GM12878 (cell line): Measurements from ENCODE around the gene MGLL. TPM values are rescaled to one million over a fixed set of nuclear protein-coding genes. Genes with fewer than 3 reads are reported as not detected.

Experiments
- ATAC-seq: fragments of 200-7000 bp; cut with Tn5 transposase; 3 replicates; pipeline ENCODE4 v1.9.1; 2020; ENCODE audit warnings: mild to moderate bottlenecking, moderate library complexity
- BruUV-seq: library from RNA; stranded (reverse); fragments of 400-500 nt; replicated peaks from 2 replicates; lab custom pipeline; 2021; lab: Mats Ljungman, UMichigan
- CTCF ChIA-PET: fragments of 300-600 bp; sonication (Branson Sonifier 250); formaldehyde crosslinking; extraction: SDS; loops from one replicate; lab custom pipeline; 2021; ENCODE audit warnings: inconsistent platforms; lab: Yijun Ruan, JAX
- POLR2A ChIA-PET: fragments of 350-600 bp; formaldehyde crosslinking; extraction: SDS; loops from one replicate; lab custom pipeline; 2021; ENCODE audit warnings: inconsistent platforms; lab: Charles Lee
- RAD21 ChIA-PET: fragments of 300-600 bp; sonication (Branson Sonifier 250); formaldehyde crosslinking; loops from one replicate; lab custom pipeline; 2023; ENCODE audit warnings: antibody characterized with exemption; ENCODE audit not compliant: unreplicated experiment; lab: Charles Lee
- SMC1A ChIA-PET: fragments of 300-600 bp; sonication (Branson Sonifier 250); formaldehyde crosslinking; loops from one replicate; lab custom pipeline; 2023; ENCODE audit not compliant: unreplicated experiment, uncharacterized antibody; lab: Charles Lee
- DNase-seq: peaks from one replicate; pipeline ENCODE4 v3.0.0-alpha.2; 2011; ENCODE audit warnings: low read depth, low spot score
- FAIRE-seq: peaks from 3 replicates; lab custom pipeline; 2011; peaks lifted over from hg19 to GRCh38; lab: Jason Lieb, UNC
- H2AFZ ChIP-seq: 2 replicates; pipeline ENCODE4 v1.6.0; 2011; ENCODE audit warnings: low read depth, low read length, control low read depth; ENCODE audit not compliant: control insufficient read depth
- H3K27ac ChIP-seq: 2 replicates; pipeline ENCODE4 v1.5.1; 2011; ENCODE audit warnings: control low read depth; ENCODE audit not compliant: control insufficient read depth, insufficient read depth
- H3K27me3 ChIP-seq, 2 experiments: replicated peaks in 1 of 2; 2 replicates each; pipeline versions ENCODE4 v1.6.0 to v1.6.1; 2011; ENCODE audit warnings: low read length in 1 of 2; ENCODE audit not compliant: control insufficient read depth in 2 of 2, insufficient read depth in 2 of 2
- H3K36me3 ChIP-seq, 2 experiments: 2 replicates each; pipeline ENCODE4 v1.5.1; 2011; ENCODE audit warnings: low read length in 1 of 2; ENCODE audit not compliant: control insufficient read depth in 2 of 2, insufficient read depth in 2 of 2
- H3K4me1 ChIP-seq: 2 replicates; pipeline ENCODE4 v1.6.1; 2011; ENCODE audit warnings: mild to moderate bottlenecking, low read length, moderate library complexity, mixed read lengths; ENCODE audit not compliant: control insufficient read depth, insufficient read depth
- H3K4me2 ChIP-seq: 2 replicates; pipeline ENCODE4 v1.6.0; 2011; ENCODE audit warnings: control low read depth; ENCODE audit not compliant: control insufficient read depth, insufficient read depth
- H3K4me3 ChIP-seq: fragments of 200-600 bp; sonication (generic); 2 replicates; pipeline ENCODE4 v1.5.1; 2016
- H3K79me2 ChIP-seq: 2 replicates; pipeline ENCODE4 v1.6.0; 2011; ENCODE audit warnings: low read length; ENCODE audit not compliant: control insufficient read depth, insufficient read depth
- H3K9ac ChIP-seq: 2 replicates; pipeline ENCODE4 v1.8.0; 2011; ENCODE audit warnings: low read length, control low read depth, mixed read lengths; ENCODE audit not compliant: control insufficient read depth, insufficient read depth
- H3K9me3 ChIP-seq: replicated peaks from 3 replicates; pipeline ENCODE4 v1.5.1; 2011; ENCODE audit warnings: mild to moderate bottlenecking, low read length; ENCODE audit not compliant: control insufficient read depth, insufficient read depth
- H4K20me1 ChIP-seq: 2 replicates; pipeline ENCODE4 v1.6.0; 2011; ENCODE audit not compliant: control insufficient read depth, insufficient read depth
- CEBPB ChIP-seq, 2 experiments: fragments of 150-350 bp in 1 of 2; IDR thresholded peaks; 2 replicates each; pipeline ENCODE4 v1.6.1; 2012 to 2014; ENCODE audit warnings: low read depth in 2 of 2, low read length in 2 of 2, borderline replicate concordance in 1 of 2, inconsistent platforms in 1 of 2
- EGR1 ChIP-seq, 2 experiments: IDR thresholded peaks; 1 replicate in 1 of 2; 2 replicates in 1 of 2; pipeline ENCODE4 v1.6.1; 2011 to 2012; ENCODE audit warnings: low read depth in 2 of 2, low read length in 2 of 2, borderline replicate concordance in 1 of 2, mild to moderate bottlenecking in 1 of 2, moderate library complexity in 1 of 2
- GABPA ChIP-seq: IDR thresholded peaks from 2 replicates; pipeline ENCODE4 v1.6.1; 2014; ENCODE audit warnings: antibody characterized with exemption, low read depth, mild to moderate bottlenecking, inconsistent platforms
- JUND ChIP-seq: IDR thresholded peaks from 2 replicates; pipeline ENCODE4 v1.6.1; 2012; ENCODE audit warnings: low read depth, mild to moderate bottlenecking, low read length, improper control_type of control experiment, moderate library complexity
- MXI1 ChIP-seq: fragments of 150-350 bp; IDR thresholded peaks from 2 replicates; pipeline ENCODE4 v1.6.1; 2011; ENCODE audit warnings: low read depth, mild to moderate bottlenecking, inconsistent platforms, low read length, improper control_type of control experiment
- NR2F1 ChIP-seq: fragments of 450-650 bp; conservative IDR thresholded peaks from 2 replicates; pipeline ENCODE4 v1.6.1; 2017; ENCODE audit warnings: mild to moderate bottlenecking
- TCF3 ChIP-seq: IDR thresholded peaks from 2 replicates; pipeline ENCODE4 v1.6.1; 2012; ENCODE audit warnings: low read depth, mild to moderate bottlenecking, low read length, borderline replicate concordance; ENCODE audit not compliant: insufficient read depth
- ZNF622 ChIP-seq: fragments of 450-650 bp; IDR thresholded peaks from 2 replicates; pipeline ENCODE4 v1.6.1; 2017; ENCODE audit warnings: mild to moderate bottlenecking, inconsistent platforms
- WGBS: methylation state at CpG from one replicate; pipeline ENCODE4 v1.1.6; 2016; ENCODE audit warnings: low lambda C conversion rate; ENCODE audit not compliant: insufficient replicate concordance, insufficient coverage; ENCODE audit errors: missing lambda C conversion rate; 5-methylcytosine and 5-hydroxymethylcytosine counted together
- in situ Hi-C: fragments of 300-500 bp; cut with MboI; formaldehyde crosslinking; loops from 9 replicates; pipeline ENCODE4 v1.14.3; 2018; ENCODE audit warnings: mixed read lengths
- intact Hi-C: fragments of 100-400 bp; cut with micrococcal nuclease; formaldehyde crosslinking; loops from one replicate; pipeline ENCODE4 v1.14.2; 2022; ENCODE audit not compliant: unreplicated experiment
- polyA plus RNA-seq, 11 experiments: library from polyadenylated mRNA; depleted of rRNA in 4 of 11; unstranded in 6 of 11; stranded (reverse) in 5 of 11; fragments of >200 nt; fragmentation: Nextera tagmentation in 4 of 11; fragmentation: Illumina TruSeq in 1 of 11; extraction: Ambion mirVana in 4 of 11; extraction: Trizol in 1 of 11; gene quantifications; 1 replicate in 1 of 11; 2 replicates in 10 of 11; pipeline versions ENCODE4 v1.2.1 to v1.2.3, GENCODE V29; 2011 to 2016; ENCODE audit warnings: inconsistent platforms in 2 of 11, missing spikeins in 2 of 11, low read depth in 1 of 11
- total RNA-seq, 4 experiments: library from RNA; depleted of rRNA in 3 of 4; stranded (reverse); fragments of >200 nt in 3 of 4; fragmentation: Illumina TruSeq in 1 of 4; extraction: Trizol in 1 of 4; gene quantifications; 2 replicates each; pipeline versions ENCODE4 v1.2.1 to v1.2.3, GENCODE V29; 2013 to 2021

MGLL gene
- total and polyA plus RNA-seq, 10 of the 15 experiments (the other 5 are each of a cell fraction or from before 2014, with no cell fraction given) = 44.9 to 177 (median 72.9) TPM

- intact Hi-C loops (loop anchor here (10.0 kb wide), 1 partner anchor 323 kb away; the partner anchor contains the start of gene SEC61A1), in situ Hi-C loops (no loop called here)
- no TSS peak for BruUV-seq
- Histone ChIP-seq H3K4me2 (peak overlapping the region; percentile 97), H4K20me1 (no peaks in the 10 kb centered on the region), H3K9me3 (no peaks in the 10 kb centered on the region), H3K4me3 (peak overlapping the region; percentile 38; the same call in 1 of the 2 replicates), H3K27ac (peak overlapping the region; percentile 67), H2AFZ (no peak overlapping the region), H3K79me2 (peaks cover 86% of the 10 kb centered on the region), H3K4me1 (peaks cover 26% of the 10 kb centered on the region), H3K9ac (peak overlapping the region; percentile 29), H3K27me3 (no peaks in the 10 kb centered on the region), H3K36me3 (peaks cover 7% of the 10 kb centered on the region in 2 experiments)
- DNase-seq = no peak
- TF ChIP-seq EGR1 (IDR thresholded peaks at IDR 0.05; ENCODE audit: borderline replicate concordance in 1 of 2, low read depth in 2 of 2, low read length in 2 of 2) (no peak), MXI1 (no peak), TCF3 (no peak), JUND (no peak), GABPA (no peak), ZNF622 (no peak), NR2F1 (no peak), CEBPB (IDR thresholded peaks at IDR 0.05; ENCODE audit: borderline replicate concordance in 1 of 2, low read depth in 2 of 2, low read length in 2 of 2) (no peak)
- ChIA-PET POLR2A (interaction anchor here (1.0 kb wide), 1 partner anchor 22 kb away, joined by 4 read pairs; no protein-coding TSS in a partner anchor), CTCF (interaction anchor here (1.2 kb wide), 1 partner anchor 18 kb away, joined by 3 read pairs; no protein-coding TSS in a partner anchor), SMC1A (interaction anchor here (0.8 to 2.6 kb wide), 3 partner anchors 22 to 102 kb away, joined by 3 to 16 read pairs (median 4); no protein-coding TSS in a partner anchor), RAD21 (interaction anchor here (1.1 to 1.4 kb wide), 3 partner anchors 23 to 89 kb away, joined by 3 read pairs; no protein-coding TSS in a partner anchor)
- WGBS = 96% methylated on average over 12 of the region's 12 CpGs
- FAIRE-seq = no peak
- ATAC-seq = no peak
Measured at GRCh38 chr3:127731546-127732289, 90.6 kb downstream of the MGLL start.
